GM18909 (cell line): ENCODE data around the gene PILRB.

ENCODE experiments used
- ATAC-seq: cut with Tn5 transposase; IDR thresholded peaks from one replicate; pipeline ENCODE4 v1.9.1; 2021; ENCODE audit warnings: mild to moderate bottlenecking; ENCODE audit not compliant: unreplicated experiment, poor library complexity

Gene PILRB

GRCh38 chr7:100400656-100401055, 42.7 kb downstream of the PILRB start:
- ATAC-seq, result no peak

GRCh38 chr7:100401811-100402210, 43.9 kb downstream of the PILRB start:
- ATAC-seq, result no peak

GRCh38 chr7:100402241-100402640, 44.3 kb downstream of the PILRB start:
- ATAC-seq, result no peak

GRCh38 chr7:100406767-100407166, 48.9 kb downstream of the PILRB start:
- no peak for ATAC-seq

- ATAC-seq, result no peak
Observed at GRCh38 chr7:100407285-100408180, 49.6 kb downstream of the PILRB start.

- no peak for ATAC-seq
Observed at GRCh38 chr7:100411101-100411500, 53.2 kb downstream of the PILRB start.

GRCh38 chr7:100413346-100413745, 55.4 kb downstream of the PILRB start:
- ATAC-seq, result no peak

- ATAC-seq, result no peak
Observed at GRCh38 chr7:100413889-100414288, 56.0 kb downstream of the PILRB start.

GRCh38 chr7:100415448-100415847, 57.5 kb downstream of the PILRB start:
- no peak for ATAC-seq
